NCI-H187 (cell line): ENCODE data around the gene KRT32.
A peak's percentile ranks its signal among the peaks of the same experiment; 100 is the strongest.
"Not testable (repeated sequence)": the region's sequence is repeated elsewhere in the genome, so short reads cannot be mapped to it uniquely, and the experiment has no call there.

Experiments used
- DNase-seq, 2 experiments: peaks; one replicate each; lab custom pipeline; 2025; lab: John Stamatoyannopoulos, UW

The KRT32 gene

GRCh38 chr17:41464173-41464572 lies 3.0 kb downstream of the KRT32 start:
- no peak for DNase-seq

GRCh38 chr17:41463746-41464145 lies 3.4 kb downstream of the KRT32 start:
- DNase-seq = no peak

- no peak for DNase-seq
Measured at GRCh38 chr17:41462705-41463104, 4.5 kb downstream of the KRT32 start.

GRCh38 chr17:41457676-41458075 lies 9.5 kb downstream of the KRT32 start:
- DNase-seq = no peak

- no peak for DNase-seq
Measured at GRCh38 chr17:41456204-41456603, 11.0 kb downstream of the KRT32 start.

GRCh38 chr17:41455236-41455635 lies 11.9 kb downstream of the KRT32 start:
- no peak for DNase-seq

GRCh38 chr17:41453066-41453465 lies 14.1 kb downstream of the KRT32 start:
- no peak for DNase-seq

GRCh38 chr17:41452281-41452680 lies 14.9 kb downstream of the KRT32 start:
- no peak for DNase-seq

GRCh38 chr17:41451154-41451728 lies 15.9 kb downstream of the KRT32 start:
- no peak for DNase-seq

- no peak for DNase-seq
Measured at GRCh38 chr17:41449008-41449407, 18.2 kb downstream of the KRT32 start.

- no peak for DNase-seq
Measured at GRCh38 chr17:41448506-41448905, 18.7 kb downstream of the KRT32 start.

GRCh38 chr17:41446806-41447205 lies 20.4 kb downstream of the KRT32 start:
- no peak for DNase-seq

- DNase-seq = no peak
Measured at GRCh38 chr17:41444640-41445039, 22.5 kb downstream of the KRT32 start.

- DNase-seq = no peak
Measured at GRCh38 chr17:41444186-41444585, 23.0 kb downstream of the KRT32 start.

GRCh38 chr17:41442739-41443138 lies 24.4 kb downstream of the KRT32 start:
- no peak for DNase-seq

- DNase-seq = no peak
Measured at GRCh38 chr17:41440531-41441033, 26.6 kb downstream of the KRT32 start, which contains the start of gene KRT38. Gene KRT38 (minus strand): TSS chr17:41440983. CDS start chr17:41440921, 62 bp downstream.

- no peak for DNase-seq
Measured at GRCh38 chr17:41439375-41439774, 27.8 kb downstream of the KRT32 start.

- DNase-seq = no peak
Measured at GRCh38 chr17:41437769-41438168, 29.4 kb downstream of the KRT32 start.

- DNase-seq = no peak
Measured at GRCh38 chr17:41437254-41437653, 29.9 kb downstream of the KRT32 start.

GRCh38 chr17:41434415-41434814 lies 32.8 kb downstream of the KRT32 start:
- DNase-seq = peak in 1 of 2 experiments; percentile 81

GRCh38 chr17:41434005-41434404 lies 33.2 kb downstream of the KRT32 start:
- DNase-seq = peak; percentile 66 to 81

GRCh38 chr17:41433586-41433985 lies 33.6 kb downstream of the KRT32 start:
- no peak for DNase-seq

- not testable (repeated sequence) for DNase-seq
Measured at GRCh38 chr17:41430376-41430775, 36.8 kb downstream of the KRT32 start.

- no peak for DNase-seq
Measured at GRCh38 chr17:41429667-41430066, 37.5 kb downstream of the KRT32 start.
